SK-N-MC (cell line): Measurements from ENCODE around the gene CMTR2.

Experiments used
- EZH2 ChIP-seq: fragments of 200-600 bp; sonication (generic); IDR thresholded peaks from one replicate; pipeline ENCODE4 v1.6.1; 2017; ENCODE audit warnings: antibody characterized with exemption
- FOXP2 ChIP-seq: optimal IDR thresholded peaks from 2 replicates; pipeline ENCODE3; 2011; ENCODE audit warnings: mild to moderate bottlenecking, moderate library complexity; ENCODE audit not compliant: insufficient read depth; ENCODE audit errors: extremely low read length, control extremely low read depth
- POLR2AphosphoS5 ChIP-seq: IDR thresholded peaks from 2 replicates; pipeline ENCODE4 v1.6.1; 2012; ENCODE audit warnings: mild to moderate bottlenecking, low read depth, low read length, borderline replicate concordance

GRCh38 chr16:71319999-71320398 lies 30.8 kb upstream of the CMTR2 start:
- TF ChIP-seq EZH2 (no peak), POLR2AphosphoS5 (no peak), FOXP2 (no peak)
